Caco-2 (cell line): Measurements from ENCODE around the gene MRPL38. TPM values are rescaled to one million over a fixed set of nuclear protein-coding genes. Genes with fewer than 3 reads are reported as not detected.
"Not testable (repeated sequence)": the region's sequence is repeated elsewhere in the genome, so short reads cannot be mapped to it uniquely, and the experiment has no call there.

Source experiments
- BruUV-seq: library from RNA; stranded (reverse); fragments of 400-500 nt; replicated peaks from 2 replicates; lab custom pipeline; 2021; lab: Mats Ljungman, UMichigan
- CTCF ChIA-PET: fragments of 300-600 bp; sonication (Branson Sonifier 250); formaldehyde crosslinking; loops from one replicate; lab custom pipeline; 2022; ENCODE audit warnings: antibody characterized with exemption; lab: Charles Lee
- POLR2A ChIA-PET: fragments of 300-600 bp; sonication (Branson Sonifier 250); formaldehyde crosslinking; loops from one replicate; lab custom pipeline; 2022; ENCODE audit warnings: antibody characterized with exemption; lab: Charles Lee
- DNase-seq, 2 experiments: peaks; one replicate each; pipeline versions ENCODE4 v3.0.0 to v3.0.0-alpha.2; 2020 to 2022
- H3K27me3 ChIP-seq: replicated peaks from 2 replicates; pipeline ENCODE4 v1.6.0; 2011; ENCODE audit warnings: low read length; ENCODE audit not compliant: control insufficient read depth, insufficient read depth
- H3K36me3 ChIP-seq: 2 replicates; pipeline ENCODE4 v1.5.1; 2011; ENCODE audit warnings: low read length; ENCODE audit not compliant: control insufficient read depth, insufficient read depth
- H3K4me1 ChIP-seq: fragments of 250-450 bp; sonication (Bioruptor Pico); 2 replicates; pipeline ENCODE4 v1.5.1; 2020; ENCODE audit warnings: mild to moderate bottlenecking
- H3K4me3 ChIP-seq: 2 replicates; pipeline ENCODE4 v1.5.1; 2011; ENCODE audit warnings: low read depth, mild to moderate bottlenecking, control low read depth, low read length
- H3K9me3 ChIP-seq: fragments of 250-450 bp; sonication (Bioruptor Pico); 2 replicates; pipeline ENCODE4 v1.5.1; 2020; ENCODE audit warnings: mild to moderate bottlenecking, moderate library complexity
- H3K27ac Mint-ChIP-seq: one replicate; pipeline ENCODE4 v1.8.0; 2022; ENCODE audit warnings: mixed read lengths; ENCODE audit not compliant: unreplicated experiment
- H3K27me3 Mint-ChIP-seq: one replicate; pipeline ENCODE4 v1.8.0; 2022; ENCODE audit warnings: mixed read lengths; ENCODE audit not compliant: insufficient read depth, unreplicated experiment
- H3K36me3 Mint-ChIP-seq: one replicate; pipeline ENCODE4 v1.8.0; 2022; ENCODE audit warnings: mild to moderate bottlenecking, mixed read lengths; ENCODE audit not compliant: insufficient read depth, unreplicated experiment
- H3K4me1 Mint-ChIP-seq: one replicate; pipeline ENCODE4 v1.8.0; 2022; ENCODE audit warnings: low read depth, mixed read lengths; ENCODE audit not compliant: unreplicated experiment
- H3K4me3 Mint-ChIP-seq: one replicate; pipeline ENCODE4 v1.8.0; 2022; ENCODE audit warnings: mild to moderate bottlenecking, moderate library complexity, mixed read lengths; ENCODE audit not compliant: unreplicated experiment
- H3K9me3 Mint-ChIP-seq: one replicate; pipeline ENCODE4 v1.8.0; 2022; ENCODE audit warnings: mixed read lengths; ENCODE audit not compliant: unreplicated experiment
- CTCF ChIP-seq, 2 experiments: fragments of 200-600 bp in 1 of 2; IDR thresholded peaks; 1 replicate in 1 of 2; 2 replicates in 1 of 2; pipeline versions ENCODE4 v1.5.1 to v1.8.0; 2011 to 2022; ENCODE audit warnings: antibody characterized with exemption in 1 of 2, control low read depth in 1 of 2, inconsistent platforms in 1 of 2, low read depth in 1 of 2, low read length in 1 of 2, mild to moderate bottlenecking in 1 of 2, moderate library complexity in 1 of 2; ENCODE audit not compliant: insufficient read depth in 1 of 2, severe bottlenecking in 1 of 2, unreplicated experiment in 1 of 2
- intact Hi-C: fragments of 100-400 bp; cut with micrococcal nuclease; formaldehyde crosslinking; loops from one replicate; pipeline ENCODE4 v1.10.0; 2022; ENCODE audit not compliant: unreplicated experiment
- total RNA-seq: library from RNA; stranded (reverse); gene quantifications from 2 replicates; pipeline ENCODE4 v1.2.3, GENCODE V29; 2022

The MRPL38 gene
- total RNA-seq, 1 experiment from 2014 or later, result 163 TPM

GRCh38 chr17:75854881-75855309 is 49.8 kb downstream of the MRPL38 start:
- H3K4me1 ChIP-seq, result peaks cover 6% of the 10 kb centered on the region
- BruUV-seq, result no TSS peak

GRCh38 chr17:75854101-75854748 is 50.5 kb downstream of the MRPL38 start:
- Histone ChIP-seq H3K4me1 (peaks cover 6% of the 10 kb centered on the region), H3K9me3 (no peaks in the 10 kb centered on the region), H3K27me3 (no peaks in the 10 kb centered on the region), H3K4me3 (peak overlapping the region; percentile 84), H3K36me3 (peaks cover 1% of the 10 kb centered on the region; the same call in 1 of the 2 replicates)
- DNase-seq, result no peak
- BruUV-seq, result TSS peak; percentile 82
- intact Hi-C loops, result loop anchor here (2.0 kb wide), 1 partner anchor 51 kb away; the partner anchor contains the start of gene MRPL38
- peaks cover 12% of the 10 kb centered on the region for H3K4me1 Mint-ChIP-seq
- POLR2A ChIA-PET, result interaction anchor here (0.7 to 3.2 kb wide), 3 partner anchors 13 to 74 kb away, joined by 7 to 37 read pairs (median 9); partner anchors contain the start of gene TRIM65
- CTCF ChIA-PET, result interaction anchor here (0.6 to 3.0 kb wide), 7 partner anchors 8 to 221 kb away, joined by 8 to 34 read pairs (median 16); partner anchors contain the start of genes SMIM5, TRIM47 and TRIM65
- H3K36me3 Mint-ChIP-seq, result peaks cover 18% of the 10 kb centered on the region
- H3K9me3 Mint-ChIP-seq, result no peaks in the 10 kb centered on the region
- no peaks in the 10 kb centered on the region for H3K27me3 Mint-ChIP-seq
- no peak for TF ChIP-seq CTCF (IDR thresholded peaks at IDR 0.05; ENCODE audit: insufficient read depth in 1 of 2, low read depth in 1 of 2, low read length in 1 of 2, severe bottlenecking in 1 of 2, unreplicated experiment in 1 of 2)
- H3K4me3 Mint-ChIP-seq, result no peak overlapping the region
- H3K27ac Mint-ChIP-seq, result no peak overlapping the region

More at GRCh38 chr17:75854881-75855309, 49.8 kb downstream of the MRPL38 start:
- H3K4me3 ChIP-seq, result peak overlapping the region; percentile 84
- no peaks in the 10 kb centered on the region for H3K27me3 ChIP-seq
- peaks cover 12% of the 10 kb centered on the region for H3K4me1 Mint-ChIP-seq
- H3K9me3 Mint-ChIP-seq, result no peaks in the 10 kb centered on the region
- H3K27me3 Mint-ChIP-seq, result no peaks in the 10 kb centered on the region
- H3K27ac Mint-ChIP-seq, result no peak overlapping the region
- DNase-seq, result no peak
- POLR2A ChIA-PET, result interaction anchor here (0.5 to 3.2 kb wide), 21 partner anchors 9 to 386 kb away, joined by 3 to 37 read pairs (median 5); partner anchors contain the start of genes FBF1, GALK1, MRPL38 and TRIM65
- no peak overlapping the region for H3K4me3 Mint-ChIP-seq
- no peaks in the 10 kb centered on the region for H3K36me3 ChIP-seq
- peaks cover 11% of the 10 kb centered on the region for H3K36me3 Mint-ChIP-seq
- peak in 1 of 2 experiments; percentile 19 for TF ChIP-seq CTCF (IDR thresholded peaks at IDR 0.05; ENCODE audit: insufficient read depth in 1 of 2, low read depth in 1 of 2, low read length in 1 of 2, severe bottlenecking in 1 of 2, unreplicated experiment in 1 of 2)
- CTCF ChIA-PET, result interaction anchor here (0.6 to 3.0 kb wide), 24 partner anchors 9 to 794 kb away, joined by 3 to 34 read pairs (median 6); partner anchors contain the start of genes CDK3, SMIM5, TRIM47 and TRIM65
- intact Hi-C loops, result loop anchor here (1.0 to 2.0 kb wide), 4 partner anchors 9 to 75 kb away; partner anchors contain the start of genes MRPL38 and UNK
- H3K9me3 ChIP-seq, result no peaks in the 10 kb centered on the region

- H3K27me3 Mint-ChIP-seq, result no peaks in the 10 kb centered on the region
- no peak for DNase-seq
- CTCF ChIA-PET, result interaction anchor here (2.3 kb wide), 1 partner anchor 70 kb away, joined by 8 read pairs; no protein-coding TSS in a partner anchor
- no peaks in the 10 kb centered on the region for H3K9me3 ChIP-seq
- no peaks in the 10 kb centered on the region for H3K27me3 ChIP-seq
- peaks cover 18% of the 10 kb centered on the region for H3K36me3 Mint-ChIP-seq
- no peak overlapping the region for H3K4me3 ChIP-seq
- intact Hi-C loops, result no loop called here
- POLR2A ChIA-PET, result interaction anchor here (3.2 kb wide), 1 partner anchor 74 kb away, joined by 37 read pairs; a partner anchor contains a TSS
- H3K4me1 Mint-ChIP-seq, result peaks cover 14% of the 10 kb centered on the region
- H3K27ac Mint-ChIP-seq, result no peak overlapping the region
- H3K4me1 ChIP-seq, result peaks cover 6% of the 10 kb centered on the region
- no peaks in the 10 kb centered on the region for H3K9me3 Mint-ChIP-seq
- no TSS peak for BruUV-seq
- no peak for TF ChIP-seq CTCF (IDR thresholded peaks at IDR 0.05; ENCODE audit: insufficient read depth in 1 of 2, low read depth in 1 of 2, low read length in 1 of 2, severe bottlenecking in 1 of 2, unreplicated experiment in 1 of 2)
- no peak overlapping the region for H3K4me3 Mint-ChIP-seq
- peaks cover 6% of the 10 kb centered on the region for H3K36me3 ChIP-seq
Observed at GRCh38 chr17:75853433-75853832, 51.3 kb downstream of the MRPL38 start.

- H3K4me3 Mint-ChIP-seq, DNase-seq, H3K4me3 ChIP-seq, H3K9me3 ChIP-seq, H3K27me3 Mint-ChIP-seq, POLR2A ChIA-PET, H3K27ac Mint-ChIP-seq, H3K9me3 Mint-ChIP-seq, BruUV-seq, CTCF ChIA-PET, H3K27me3 ChIP-seq, H3K36me3 ChIP-seq, intact Hi-C loops: not testable (repeated sequence)
- Mint-ChIP-seq H3K4me1 (peaks cover 23% of the 10 kb centered on the region), H3K36me3 (peaks cover 28% of the 10 kb centered on the region)
- H3K4me1 ChIP-seq, result peaks cover 16% of the 10 kb centered on the region
Observed at GRCh38 chr17:75851693-75851991, 53.0 kb downstream of the MRPL38 start.
